Measurements from ENCODE around the gene CRELD1. TPM values are rescaled to one million over a fixed set of nuclear protein-coding genes. Genes with fewer than 3 reads are reported as not detected.

CRELD1 gene
- total and polyA plus RNA-seq, 10 of the 15 experiments (the other 5 are each of a cell fraction or from before 2014, with no cell fraction given) = 1.3 to 15.9 (median 8.8) TPM

DNA sequence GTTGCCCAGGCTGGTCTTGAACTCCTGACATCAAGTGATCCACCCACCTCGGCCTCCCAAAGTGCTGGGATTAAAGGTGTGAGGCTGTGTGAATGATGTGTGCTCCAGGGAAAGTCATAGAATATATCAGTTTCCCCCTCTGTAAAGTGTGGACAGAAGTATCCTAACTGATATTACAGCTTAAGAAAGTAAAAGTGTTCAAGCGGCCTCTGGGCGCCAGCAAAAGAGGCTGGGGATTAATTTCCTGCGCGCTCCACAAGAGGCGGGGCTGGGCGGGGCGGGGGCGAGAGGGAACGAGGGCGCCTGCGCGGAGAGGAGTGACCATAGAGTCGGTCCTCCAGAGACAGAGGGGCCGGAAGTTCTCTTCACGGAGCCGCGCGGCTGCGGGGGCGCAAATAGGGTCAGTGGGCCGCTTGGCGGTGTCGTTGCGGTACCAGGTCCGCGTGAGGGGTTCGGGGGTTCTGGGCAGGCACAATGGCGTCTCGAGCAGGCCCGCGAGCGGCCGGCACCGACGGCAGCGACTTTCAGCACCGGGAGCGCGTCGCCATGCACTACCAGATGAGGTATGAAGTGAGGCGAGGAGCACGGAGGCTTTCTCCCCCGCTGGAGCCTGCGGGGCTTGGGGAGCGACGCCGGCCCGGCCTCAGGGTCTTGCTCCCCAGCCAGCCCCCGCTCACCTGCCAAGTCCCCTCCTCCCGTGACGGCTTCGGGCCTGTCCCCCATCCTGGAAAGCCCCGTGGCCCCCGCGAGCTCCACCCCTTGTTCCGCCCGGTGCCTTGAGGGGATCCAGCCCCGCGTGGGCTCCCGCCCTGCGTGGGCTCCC, 43.2 kb upstream of the CRELD1 start, which contains the start of gene JAGN1 (continued):
- TF ChIP-seq, protein P1, sequence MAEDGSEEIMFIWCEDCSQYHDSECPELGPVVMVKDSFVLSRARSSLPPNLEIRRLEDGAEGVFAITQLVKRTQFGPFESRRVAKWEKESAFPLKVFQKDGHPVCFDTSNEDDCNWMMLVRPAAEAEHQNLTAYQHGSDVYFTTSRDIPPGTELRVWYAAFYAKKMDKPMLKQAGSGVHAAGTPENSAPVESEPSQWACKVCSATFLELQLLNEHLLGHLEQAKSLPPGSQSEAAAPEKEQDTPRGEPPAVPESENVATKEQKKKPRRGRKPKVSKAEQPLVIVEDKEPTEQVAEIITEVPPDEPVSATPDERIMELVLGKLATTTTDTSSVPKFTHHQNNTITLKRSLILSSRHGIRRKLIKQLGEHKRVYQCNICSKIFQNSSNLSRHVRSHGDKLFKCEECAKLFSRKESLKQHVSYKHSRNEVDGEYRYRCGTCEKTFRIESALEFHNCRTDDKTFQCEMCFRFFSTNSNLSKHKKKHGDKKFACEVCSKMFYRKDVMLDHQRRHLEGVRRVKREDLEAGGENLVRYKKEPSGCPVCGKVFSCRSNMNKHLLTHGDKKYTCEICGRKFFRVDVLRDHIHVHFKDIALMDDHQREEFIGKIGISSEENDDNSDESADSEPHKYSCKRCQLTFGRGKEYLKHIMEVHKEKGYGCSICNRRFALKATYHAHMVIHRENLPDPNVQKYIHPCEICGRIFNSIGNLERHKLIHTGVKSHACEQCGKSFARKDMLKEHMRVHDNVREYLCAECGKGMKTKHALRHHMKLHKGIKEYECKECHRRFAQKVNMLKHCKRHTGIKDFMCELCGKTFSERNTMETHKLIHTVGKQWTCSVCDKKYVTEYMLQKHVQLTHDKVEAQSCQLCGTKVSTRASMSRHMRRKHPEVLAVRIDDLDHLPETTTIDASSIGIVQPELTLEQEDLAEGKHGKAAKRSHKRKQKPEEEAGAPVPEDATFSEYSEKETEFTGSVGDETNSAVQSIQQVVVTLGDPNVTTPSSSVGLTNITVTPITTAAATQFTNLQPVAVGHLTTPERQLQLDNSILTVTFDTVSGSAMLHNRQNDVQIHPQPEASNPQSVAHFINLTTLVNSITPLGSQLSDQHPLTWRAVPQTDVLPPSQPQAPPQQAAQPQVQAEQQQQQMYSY (CRISPR knock-in tag; IDR thresholded peaks at IDR 0.05) = no peak
- TF ChIP-seq MTA3 (IDR thresholded peaks at IDR 0.05; ENCODE audit: borderline replicate concordance, low read length) (no peak), SMAD5 (IDR thresholded peaks at IDR 0.05; ENCODE audit: low read depth) (peak; percentile 71), HDAC6 (IDR thresholded peaks at IDR 0.05; ENCODE audit: unreplicated experiment) (no peak), KAT2A (conservative IDR thresholded peaks at IDR 0.05; ENCODE audit: control insufficient read depth, low read depth, low read length) (no peak), CREB1 (IDR thresholded peaks at IDR 0.05; ENCODE audit: low read depth) (peak; percentile 64; the same call in 1 of the 2 replicates), ZNF217 (IDR thresholded peaks at IDR 0.05) (peak; percentile 88), BRCA1 (IDR thresholded peaks at IDR 0.05; ENCODE audit: low read depth, low read length) (no peak), SUPT20H (IDR thresholded peaks at IDR 0.05; ENCODE audit: borderline replicate concordance, control insufficient read depth, low read depth, low read length) (no peak), MEF2A (IDR thresholded peaks at IDR 0.05; ENCODE audit: insufficient read depth, low read depth, low read length) (no peak), NR2C2 (IDR thresholded peaks at IDR 0.05; ENCODE audit: borderline replicate concordance, control insufficient read depth, insufficient read length, low read depth) (no peak), CHD1 (IDR thresholded peaks at IDR 0.05; ENCODE audit: low read depth, low read length) (peak; percentile 80; the same call in 1 of the 2 replicates), CREM (IDR thresholded peaks at IDR 0.05; ENCODE audit: low read depth) (peak; percentile 44; the same call in 1 of the 2 replicates), POU2F2 (IDR thresholded peaks at IDR 0.05; ENCODE audit: borderline replicate concordance, low read depth, low read length) (peak; percentile 37; the same call in 2 of the 3 replicates), DPF2 (IDR thresholded peaks at IDR 0.05) (peak; percentile 91)
- TF ChIP-seq, protein P2, sequence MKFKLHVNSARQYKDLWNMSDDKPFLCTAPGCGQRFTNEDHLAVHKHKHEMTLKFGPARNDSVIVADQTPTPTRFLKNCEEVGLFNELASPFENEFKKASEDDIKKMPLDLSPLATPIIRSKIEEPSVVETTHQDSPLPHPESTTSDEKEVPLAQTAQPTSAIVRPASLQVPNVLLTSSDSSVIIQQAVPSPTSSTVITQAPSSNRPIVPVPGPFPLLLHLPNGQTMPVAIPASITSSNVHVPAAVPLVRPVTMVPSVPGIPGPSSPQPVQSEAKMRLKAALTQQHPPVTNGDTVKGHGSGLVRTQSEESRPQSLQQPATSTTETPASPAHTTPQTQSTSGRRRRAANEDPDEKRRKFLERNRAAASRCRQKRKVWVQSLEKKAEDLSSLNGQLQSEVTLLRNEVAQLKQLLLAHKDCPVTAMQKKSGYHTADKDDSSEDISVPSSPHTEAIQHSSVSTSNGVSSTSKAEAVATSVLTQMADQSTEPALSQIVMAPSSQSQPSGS (IDR thresholded peaks at IDR 0.05; ENCODE audit: low read length) = no peak
- TF ChIP-seq, protein P3, sequence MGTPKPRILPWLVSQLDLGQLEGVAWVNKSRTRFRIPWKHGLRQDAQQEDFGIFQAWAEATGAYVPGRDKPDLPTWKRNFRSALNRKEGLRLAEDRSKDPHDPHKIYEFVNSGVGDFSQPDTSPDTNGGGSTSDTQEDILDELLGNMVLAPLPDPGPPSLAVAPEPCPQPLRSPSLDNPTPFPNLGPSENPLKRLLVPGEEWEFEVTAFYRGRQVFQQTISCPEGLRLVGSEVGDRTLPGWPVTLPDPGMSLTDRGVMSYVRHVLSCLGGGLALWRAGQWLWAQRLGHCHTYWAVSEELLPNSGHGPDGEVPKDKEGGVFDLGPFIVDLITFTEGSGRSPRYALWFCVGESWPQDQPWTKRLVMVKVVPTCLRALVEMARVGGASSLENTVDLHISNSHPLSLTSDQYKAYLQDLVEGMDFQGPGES (IDR thresholded peaks at IDR 0.05) = no peak
- TF ChIP-seq, protein P4, sequence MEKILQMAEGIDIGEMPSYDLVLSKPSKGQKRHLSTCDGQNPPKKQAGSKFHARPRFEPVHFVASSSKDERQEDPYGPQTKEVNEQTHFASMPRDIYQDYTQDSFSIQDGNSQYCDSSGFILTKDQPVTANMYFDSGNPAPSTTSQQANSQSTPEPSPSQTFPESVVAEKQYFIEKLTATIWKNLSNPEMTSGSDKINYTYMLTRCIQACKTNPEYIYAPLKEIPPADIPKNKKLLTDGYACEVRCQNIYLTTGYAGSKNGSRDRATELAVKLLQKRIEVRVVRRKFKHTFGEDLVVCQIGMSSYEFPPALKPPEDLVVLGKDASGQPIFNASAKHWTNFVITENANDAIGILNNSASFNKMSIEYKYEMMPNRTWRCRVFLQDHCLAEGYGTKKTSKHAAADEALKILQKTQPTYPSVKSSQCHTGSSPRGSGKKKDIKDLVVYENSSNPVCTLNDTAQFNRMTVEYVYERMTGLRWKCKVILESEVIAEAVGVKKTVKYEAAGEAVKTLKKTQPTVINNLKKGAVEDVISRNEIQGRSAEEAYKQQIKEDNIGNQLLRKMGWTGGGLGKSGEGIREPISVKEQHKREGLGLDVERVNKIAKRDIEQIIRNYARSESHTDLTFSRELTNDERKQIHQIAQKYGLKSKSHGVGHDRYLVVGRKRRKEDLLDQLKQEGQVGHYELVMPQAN (conservative IDR thresholded peaks at IDR 0.05) = peak; percentile 61
- TF ChIP-seq, protein P5, sequence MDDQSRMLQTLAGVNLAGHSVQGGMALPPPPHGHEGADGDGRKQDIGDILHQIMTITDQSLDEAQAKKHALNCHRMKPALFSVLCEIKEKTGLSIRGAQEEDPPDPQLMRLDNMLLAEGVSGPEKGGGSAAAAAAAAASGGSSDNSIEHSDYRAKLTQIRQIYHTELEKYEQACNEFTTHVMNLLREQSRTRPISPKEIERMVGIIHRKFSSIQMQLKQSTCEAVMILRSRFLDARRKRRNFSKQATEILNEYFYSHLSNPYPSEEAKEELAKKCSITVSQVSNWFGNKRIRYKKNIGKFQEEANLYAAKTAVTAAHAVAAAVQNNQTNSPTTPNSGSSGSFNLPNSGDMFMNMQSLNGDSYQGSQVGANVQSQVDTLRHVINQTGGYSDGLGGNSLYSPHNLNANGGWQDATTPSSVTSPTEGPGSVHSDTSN (IDR thresholded peaks at IDR 0.05; ENCODE audit: insufficient replicate concordance, low read depth, low read length) = no peak
